H9 (cell line): Measurements from ENCODE around the gene JAG2. TPM values are rescaled to one million over a fixed set of nuclear protein-coding genes. Genes with fewer than 3 reads are reported as not detected.

ENCODE experiments used
- DNase-seq: peaks from one replicate; pipeline ENCODE4 v3.0.0-alpha.2; 2017
- H2AFZ ChIP-seq: one replicate; pipeline ENCODE4 v1.6.1; 2013; ENCODE audit warnings: mild to moderate bottlenecking, low read length, control low read depth, moderate library complexity
- H2AK5ac ChIP-seq: 2 replicates; pipeline ENCODE4 v1.6.1; 2013; ENCODE audit warnings: low read length, control low read depth, mixed read lengths; ENCODE audit not compliant: insufficient read length
- H2BK120ac ChIP-seq: one replicate; pipeline ENCODE4 v1.6.1; 2013; ENCODE audit warnings: low read depth, mild to moderate bottlenecking, low read length, control low read depth, inconsistent platforms; ENCODE audit not compliant: poor library complexity, severe bottlenecking
- H2BK12ac ChIP-seq: 2 replicates; pipeline ENCODE4 v1.6.1; 2013; ENCODE audit warnings: low read length, control low read depth, mixed read lengths, low read depth; ENCODE audit not compliant: insufficient read length
- H2BK15ac ChIP-seq: 2 replicates; pipeline ENCODE4 v1.6.1; 2013; ENCODE audit warnings: low read depth, low read length, control low read depth
- H2BK20ac ChIP-seq: one replicate; pipeline ENCODE4 v1.6.1; 2013; ENCODE audit warnings: low read depth, mild to moderate bottlenecking, low read length, control low read depth, inconsistent platforms; ENCODE audit not compliant: poor library complexity, severe bottlenecking
- H2BK5ac ChIP-seq: 2 replicates; pipeline ENCODE4 v1.6.1; 2013; ENCODE audit warnings: low read length, control low read depth, mixed read lengths; ENCODE audit not compliant: insufficient read length
- H3K14ac ChIP-seq: 2 replicates; pipeline ENCODE4 v1.6.1; 2013; ENCODE audit warnings: low read length, control low read depth; ENCODE audit not compliant: insufficient read depth
- H3K18ac ChIP-seq: 2 replicates; pipeline ENCODE4 v1.6.1; 2013; ENCODE audit warnings: low read depth, mild to moderate bottlenecking, mixed read lengths, low read length, control low read depth; ENCODE audit not compliant: insufficient read length
- H3K23ac ChIP-seq: 2 replicates; pipeline ENCODE4 v1.6.1; 2013; ENCODE audit warnings: low read length, control low read depth, mixed read lengths, low read depth; ENCODE audit not compliant: insufficient read length
- H3K23me2 ChIP-seq: 2 replicates; pipeline ENCODE4 v1.6.1; 2013; ENCODE audit warnings: low read depth, mild to moderate bottlenecking, mixed read lengths, low read length, control low read depth; ENCODE audit not compliant: insufficient read length, poor library complexity, severe bottlenecking
- H3K27ac ChIP-seq: 2 replicates; pipeline ENCODE4 v1.5.1; 2013; ENCODE audit warnings: low read length, control low read depth, mixed read lengths, low read depth; ENCODE audit not compliant: insufficient read length
- H3K27me3 ChIP-seq: 2 replicates; pipeline ENCODE4 v1.6.1; 2013; ENCODE audit warnings: low read length, control low read depth, inconsistent platforms; ENCODE audit not compliant: insufficient read depth
- H3K4ac ChIP-seq: 2 replicates; pipeline ENCODE4 v1.6.1; 2013; ENCODE audit warnings: low read depth, mild to moderate bottlenecking, control low read depth, inconsistent platforms, low read length, moderate library complexity
- H3K4me1 ChIP-seq: 2 replicates; pipeline ENCODE4 v1.6.1; 2013; ENCODE audit warnings: low read length, control low read depth, inconsistent platforms; ENCODE audit not compliant: insufficient read depth
- H3K4me2 ChIP-seq: 2 replicates; pipeline ENCODE4 v1.6.1; 2013; ENCODE audit warnings: low read length, control low read depth, mixed read lengths; ENCODE audit not compliant: insufficient read length, insufficient read depth
- H3K56ac ChIP-seq: 2 replicates; pipeline ENCODE4 v1.6.1; 2013; ENCODE audit warnings: low read depth, mild to moderate bottlenecking, mixed read lengths, low read length, control low read depth; ENCODE audit not compliant: insufficient read length
- H3K79me1 ChIP-seq: 2 replicates; pipeline ENCODE4 v1.6.1; 2013; ENCODE audit warnings: low read depth, mild to moderate bottlenecking, moderate library complexity, low read length, control low read depth, inconsistent platforms; ENCODE audit not compliant: insufficient read depth, poor library complexity, severe bottlenecking
- H3K79me2 ChIP-seq: 2 replicates; pipeline ENCODE4 v1.6.1; 2013; ENCODE audit warnings: low read length, control low read depth, inconsistent platforms; ENCODE audit not compliant: insufficient read depth
- H3K9ac ChIP-seq: 2 replicates; pipeline ENCODE4 v1.6.1; 2013; ENCODE audit warnings: low read length, control low read depth, mixed read lengths; ENCODE audit not compliant: insufficient read length; ENCODE audit errors: extremely low read depth
- H3K9me3 ChIP-seq: one replicate; pipeline ENCODE4 v1.6.1; 2013; ENCODE audit warnings: low read depth, low read length, inconsistent platforms; ENCODE audit not compliant: control insufficient read depth
- H3T11ph ChIP-seq: one replicate; pipeline ENCODE4 v1.6.1; 2013; ENCODE audit warnings: mild to moderate bottlenecking, low read length, control low read depth, inconsistent platforms
- H4K20me1 ChIP-seq: one replicate; pipeline ENCODE4 v1.6.1; 2013; ENCODE audit not compliant: control insufficient read depth, insufficient read length, insufficient read depth
- H4K5ac ChIP-seq: 2 replicates; pipeline ENCODE4 v1.6.1; 2013; ENCODE audit warnings: low read depth, mild to moderate bottlenecking, mixed read lengths, low read length, control low read depth; ENCODE audit not compliant: insufficient read length
- H4K8ac ChIP-seq: replicated peaks from 2 replicates; pipeline ENCODE4 v1.6.1; 2013; ENCODE audit warnings: low read length, control low read depth, mixed read lengths, low read depth; ENCODE audit not compliant: insufficient read length
- H4K91ac ChIP-seq: 2 replicates; pipeline ENCODE4 v1.6.1; 2013; ENCODE audit warnings: low read depth, mild to moderate bottlenecking, moderate library complexity, mixed read lengths, low read length, control low read depth; ENCODE audit not compliant: insufficient read length
- H3K27ac Mint-ChIP-seq, 3 experiments: 2 replicates in 2 of 3; 3 replicates in 1 of 3; pipeline ENCODE4 v1.8.0; 2020 to 2021; ENCODE audit warnings: mixed read lengths in 3 of 3, mild to moderate bottlenecking in 1 of 3, moderate library complexity in 1 of 3
- H3K27me3 Mint-ChIP-seq: 2 replicates; pipeline ENCODE4 v1.8.0; 2021; ENCODE audit warnings: low read depth, mild to moderate bottlenecking, moderate library complexity, mixed read lengths
- H3K36me3 Mint-ChIP-seq, 3 experiments: 2 replicates in 2 of 3; 3 replicates in 1 of 3; pipeline ENCODE4 v1.8.0; 2020 to 2021; ENCODE audit warnings: low read depth in 3 of 3, mixed read lengths in 3 of 3; ENCODE audit not compliant: insufficient read depth in 1 of 3
- H3K4me1 Mint-ChIP-seq, 2 experiments: 2 replicates each; pipeline ENCODE4 v1.8.0; 2020; ENCODE audit warnings: mixed read lengths in 2 of 2
- H3K4me3 Mint-ChIP-seq, 2 experiments: 2 replicates in 1 of 2; 3 replicates in 1 of 2; pipeline ENCODE4 v1.8.0; 2020 to 2021; ENCODE audit warnings: mild to moderate bottlenecking in 2 of 2, mixed read lengths in 2 of 2, moderate library complexity in 1 of 2
- H3K9me3 Mint-ChIP-seq, 2 experiments: 2 replicates in 1 of 2; 3 replicates in 1 of 2; pipeline ENCODE4 v1.8.0; 2020; ENCODE audit warnings: mild to moderate bottlenecking in 2 of 2, mixed read lengths in 2 of 2, moderate library complexity in 1 of 2
- CTCF ChIP-seq: fragments of 200-600 bp; sonication (generic); conservative IDR thresholded peaks from 3 replicates; pipeline ENCODE4 v1.8.0; 2021; ENCODE audit warnings: antibody characterized with exemption, mild to moderate bottlenecking
- WGBS: extraction: QIAGEN DNeasy Blood & Tissue Kit; methylation state at CpG from one replicate; pipeline ENCODE4 v1.1.7; 2013; ENCODE audit warnings: missing lambda C conversion rate, low lambda C conversion rate, mixed read lengths; ENCODE audit not compliant: insufficient read length; ENCODE audit errors: extremely low coverage; 5-methylcytosine and 5-hydroxymethylcytosine counted together
- total RNA-seq: library from RNA; stranded (reverse); gene quantifications from 2 replicates; pipeline ENCODE4 v1.2.1, GENCODE V29; 2021

Gene JAG2
- total RNA-seq, 1 experiment from 2014 or later, result 11.4 TPM

GRCh38 chr14:105216490-105217247, 48.1 kb upstream of the JAG2 start:
- Histone ChIP-seq H4K8ac (no peak overlapping the region), H3K79me2 (no peaks in the 10 kb centered on the region), H3K14ac (no peak overlapping the region; the same call in 1 of the 2 replicates), H4K5ac (no peak overlapping the region), H3K56ac (no peak overlapping the region), H2AFZ (no peak overlapping the region), H3K27ac (no peak overlapping the region), H2AK5ac (no peak overlapping the region), H2BK20ac (no peak overlapping the region), H2BK12ac (no peak overlapping the region), H3K23ac (no peak overlapping the region), H3K23me2 (no peaks in the 10 kb centered on the region), H4K20me1 (no peaks in the 10 kb centered on the region), H2BK15ac (no peak overlapping the region), H3K9me3 (no peaks in the 10 kb centered on the region), H3K79me1 (no peaks in the 10 kb centered on the region), H2BK120ac (no peak overlapping the region), H3K27me3 (no peaks in the 10 kb centered on the region), H3K4me1 (no peaks in the 10 kb centered on the region), H3K9ac (no peak overlapping the region), H3K18ac (no peak overlapping the region), H2BK5ac (no peak overlapping the region), H3K4me2 (no peak overlapping the region), H3T11ph (no peak overlapping the region), H4K91ac (no peak overlapping the region), H3K4ac (no peak overlapping the region)
- no CpG with 5 or more reads among the region's 30 CpGs for WGBS
- Mint-ChIP-seq H3K4me3 (no peak overlapping the region), H3K9me3 (no peaks in the 10 kb centered on the region; a peak in 1 of 5 replicates), H3K27me3 (no peaks in the 10 kb centered on the region), H3K4me1 (no peaks in the 10 kb centered on the region), H3K27ac (no peak overlapping the region; a peak in 1 of 7 replicates), H3K36me3 (peaks cover 2 to 15% (median 14%) of the 10 kb centered on the region in 3 experiments; a peak in 6 of 7 replicates)
- DNase-seq, result no peak
- no peak for TF ChIP-seq CTCF
